PC-9 (cell line): ENCODE measurements around the gene NPBWR2. TPM values are rescaled to one million over a fixed set of nuclear protein-coding genes. Genes with fewer than 3 reads are reported as not detected.

ENCODE experiments used
- BruUV-seq: library from RNA; stranded (reverse); fragments of 400-500 nt; replicated peaks from 2 replicates; lab custom pipeline; 2021; lab: Mats Ljungman, UMichigan
- CTCF ChIA-PET: fragments of 300-600 bp; sonication (Branson Sonifier 250); formaldehyde crosslinking; loops from one replicate; lab custom pipeline; 2022; ENCODE audit warnings: antibody characterized with exemption; lab: Charles Lee
- POLR2A ChIA-PET: fragments of 300-600 bp; sonication (Branson Sonifier 250); formaldehyde crosslinking; loops from one replicate; lab custom pipeline; 2022; ENCODE audit warnings: antibody characterized with exemption; ENCODE audit not compliant: unreplicated experiment; lab: Charles Lee
- DNase-seq, 2 experiments: peaks; one replicate each; pipeline versions ENCODE4 v3.0.0 to v3.0.0-alpha.2; 2015 to 2022; ENCODE audit warnings: mixed read lengths in 1 of 2
- H2AFZ ChIP-seq: fragments of 200-600 bp; sonication (generic); 2 replicates; pipeline ENCODE4 v1.8.1; 2017; ENCODE audit warnings: antibody characterized with exemption
- H3F3A ChIP-seq: fragments of 200-600 bp; sonication (generic); 2 replicates; pipeline ENCODE4 v1.8.1; 2017; ENCODE audit warnings: antibody characterized with exemption, mild to moderate bottlenecking, low read depth; ENCODE audit not compliant: insufficient read depth
- H3K27ac ChIP-seq: fragments of 200-600 bp; sonication (generic); 2 replicates; pipeline ENCODE4 v1.6.1; 2016; ENCODE audit warnings: mixed run types
- H3K27me3 ChIP-seq: fragments of 200-600 bp; sonication (generic); 2 replicates; pipeline ENCODE4 v1.6.1; 2016; ENCODE audit warnings: low read depth, mixed run types; ENCODE audit not compliant: insufficient read depth
- H3K36me3 ChIP-seq: fragments of 200-600 bp; sonication (generic); 2 replicates; pipeline ENCODE4 v1.6.1; 2016; ENCODE audit warnings: low read depth, mixed run types
- H3K4me1 ChIP-seq: fragments of 200-600 bp; sonication (generic); replicated peaks from 2 replicates; pipeline ENCODE4 v1.6.1; 2016; ENCODE audit warnings: mixed run types; ENCODE audit not compliant: insufficient read depth
- H3K4me2 ChIP-seq: fragments of 200-600 bp; sonication (generic); 2 replicates; pipeline ENCODE4 v1.6.1; 2017; ENCODE audit warnings: mixed run types
- H3K4me3 ChIP-seq: fragments of 200-600 bp; sonication (generic); 2 replicates; pipeline ENCODE4 v1.6.1; 2016; ENCODE audit warnings: mixed run types
- H3K79me2 ChIP-seq: fragments of 200-600 bp; sonication (generic); 2 replicates; pipeline ENCODE4 v1.6.1; 2017; ENCODE audit warnings: low read depth, mixed run types
- H3K9me2 ChIP-seq: fragments of 200-600 bp; sonication (generic); 2 replicates; pipeline ENCODE4 v1.8.1; 2017; ENCODE audit warnings: mild to moderate bottlenecking; ENCODE audit not compliant: insufficient read depth
- H3K9me3 ChIP-seq: fragments of 200-600 bp; sonication (generic); 2 replicates; pipeline ENCODE4 v1.8.1; 2016; ENCODE audit warnings: low read depth; ENCODE audit not compliant: insufficient read depth
- H4K20me1 ChIP-seq: fragments of 200-600 bp; sonication (generic); 2 replicates; pipeline ENCODE4 v1.8.1; 2017; ENCODE audit not compliant: insufficient read depth
- CTCF ChIP-seq: fragments of 200-600 bp; sonication (generic); conservative IDR thresholded peaks from 2 replicates; pipeline ENCODE4 v1.6.1; 2017; ENCODE audit warnings: mixed run types, antibody characterized with exemption, mild to moderate bottlenecking, moderate library complexity
- EZH2 ChIP-seq: fragments of 200-600 bp; sonication (generic); IDR thresholded peaks from 2 replicates; pipeline ENCODE4 v1.8.0; 2017; ENCODE audit warnings: antibody characterized with exemption, low read depth
- intact Hi-C: fragments of 100-400 bp; cut with micrococcal nuclease; formaldehyde crosslinking; loops from one replicate; pipeline ENCODE4 v1.10.0; 2022; ENCODE audit not compliant: unreplicated experiment
- total RNA-seq: library from RNA; stranded (reverse); gene quantifications from 2 replicates; pipeline ENCODE4 v1.2.3, GENCODE V29; 2021

The NPBWR2 gene
- total RNA-seq, 1 experiment from 2014 or later, result not detected

- ChIA-PET CTCF (no interaction called here), POLR2A (interaction anchor here (0.6 kb wide), 1 partner anchor 590 kb away, joined by 3 read pairs; no protein-coding TSS in a partner anchor)
- Histone ChIP-seq H4K20me1 (no peaks in the 10 kb centered on the region), H3K4me3 (no peak overlapping the region), H3K79me2 (no peaks in the 10 kb centered on the region), H3K36me3 (no peaks in the 10 kb centered on the region), H3K4me1 (no peaks in the 10 kb centered on the region), H3F3A (peaks cover 4% of the 10 kb centered on the region; the same call in 1 of the 2 replicates), H3K9me2 (no peaks in the 10 kb centered on the region), H3K27me3 (peaks cover 64% of the 10 kb centered on the region), H3K4me2 (no peak overlapping the region), H2AFZ (no peak overlapping the region), H3K27ac (no peak overlapping the region), H3K9me3 (no peaks in the 10 kb centered on the region)
- DNase-seq, result peak in 1 of 2 experiments; percentile 30
- intact Hi-C loops, result no loop called here
- BruUV-seq, result no TSS peak
- TF ChIP-seq CTCF, result no peak
- TF ChIP-seq EZH2, result no peak
Observed at GRCh38 chr20:64114356-64114971, 7.1 kb upstream of the NPBWR2 start.

GRCh38 chr20:64113796-64114355 is 6.5 kb upstream of the NPBWR2 start:
- Histone ChIP-seq H3K27ac (no peak overlapping the region), H3K9me3 (no peaks in the 10 kb centered on the region), H3K4me1 (no peaks in the 10 kb centered on the region), H3K36me3 (no peaks in the 10 kb centered on the region), H3F3A (no peaks in the 10 kb centered on the region), H3K4me3 (no peak overlapping the region), H3K4me2 (no peak overlapping the region), H3K79me2 (no peaks in the 10 kb centered on the region), H3K9me2 (no peaks in the 10 kb centered on the region), H2AFZ (no peak overlapping the region), H3K27me3 (peaks cover 70% of the 10 kb centered on the region), H4K20me1 (no peaks in the 10 kb centered on the region)
- POLR2A ChIA-PET, result interaction anchor here (0.6 kb wide), 1 partner anchor 589 kb away, joined by 3 read pairs; no protein-coding TSS in a partner anchor
- no TSS peak for BruUV-seq
- intact Hi-C loops, result no loop called here
- TF ChIP-seq EZH2, result no peak
- no peak for TF ChIP-seq CTCF
- peak in 1 of 2 experiments; percentile 19 for DNase-seq
- CTCF ChIA-PET, result no interaction called here

GRCh38 chr20:64113444-64113775 is 6.0 kb upstream of the NPBWR2 start:
- H4K20me1 ChIP-seq, result no peaks in the 10 kb centered on the region
- ChIA-PET CTCF (no interaction called here), POLR2A (no interaction called here)
- intact Hi-C loops, result no loop called here
- no peak for TF ChIP-seq EZH2
- TF ChIP-seq CTCF, result no peak
- no peaks in the 10 kb centered on the region for H3K9me2 ChIP-seq
- no peaks in the 10 kb centered on the region for H3F3A ChIP-seq
- no peak overlapping the region for H3K4me3 ChIP-seq
- no peak overlapping the region for H3K4me2 ChIP-seq
- peaks cover 74% of the 10 kb centered on the region for H3K27me3 ChIP-seq
- no peaks in the 10 kb centered on the region for H3K79me2 ChIP-seq
- no peaks in the 10 kb centered on the region for H3K9me3 ChIP-seq
- no peaks in the 10 kb centered on the region for H3K36me3 ChIP-seq
- H3K4me1 ChIP-seq, result no peaks in the 10 kb centered on the region
- no peak overlapping the region for H3K27ac ChIP-seq
- no peak for DNase-seq
- no TSS peak for BruUV-seq
- no peak overlapping the region for H2AFZ ChIP-seq
